Measurements from ENCODE around the gene SMOC2.

SMOC2 gene

DNA sequence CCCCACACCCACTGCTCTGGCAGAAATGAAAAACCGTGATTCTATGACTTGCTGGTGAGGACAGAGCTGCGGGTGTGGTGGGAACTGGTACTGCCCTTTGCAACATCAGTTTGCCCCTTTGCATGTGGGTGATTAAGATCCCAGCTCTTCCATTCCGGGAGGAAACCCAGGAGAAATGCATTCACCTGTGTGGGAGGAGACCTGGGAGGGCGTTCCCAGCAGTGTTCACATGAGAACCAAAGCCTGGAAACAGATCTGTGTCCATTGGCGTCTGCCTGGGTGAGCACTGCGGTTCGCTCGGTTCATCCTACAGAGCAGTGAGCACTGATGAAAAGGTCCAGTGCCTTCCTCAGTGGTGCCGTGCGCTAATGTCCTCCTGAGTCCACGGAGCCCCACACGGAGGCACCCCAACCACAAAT, 89.7 kb downstream of the SMOC2 start:
- ChIA-PET POLR2A (no interaction called here), CTCF (interaction anchor here (0.6 to 1.0 kb wide), 2 partner anchors 27 to 34 kb away, joined by 3 read pairs; no protein-coding TSS in a partner anchor)
- no peaks in the 10 kb centered on the region for H3K9me3 ChIP-seq (ENCODE audit: control insufficient read depth, insufficient read depth, low read depth, low read length)
- H3K36me3 ChIP-seq (ENCODE audit: control insufficient read depth in 2 of 2, insufficient read depth in 1 of 2, low read length in 2 of 2), result no peaks in the 10 kb centered on the region
- no peak overlapping the region for H3K27ac ChIP-seq (ENCODE audit: extremely low read depth, low read depth, low read length)
- 0 out of 2 replicates have a peak, but pooled peaks have one; percentile 6 for TF ChIP-seq EGR2 (tag by site-specific recombination; IDR thresholded peaks at IDR 0.05; ENCODE audit: low read depth)
- TF ChIP-seq, protein P1, sequence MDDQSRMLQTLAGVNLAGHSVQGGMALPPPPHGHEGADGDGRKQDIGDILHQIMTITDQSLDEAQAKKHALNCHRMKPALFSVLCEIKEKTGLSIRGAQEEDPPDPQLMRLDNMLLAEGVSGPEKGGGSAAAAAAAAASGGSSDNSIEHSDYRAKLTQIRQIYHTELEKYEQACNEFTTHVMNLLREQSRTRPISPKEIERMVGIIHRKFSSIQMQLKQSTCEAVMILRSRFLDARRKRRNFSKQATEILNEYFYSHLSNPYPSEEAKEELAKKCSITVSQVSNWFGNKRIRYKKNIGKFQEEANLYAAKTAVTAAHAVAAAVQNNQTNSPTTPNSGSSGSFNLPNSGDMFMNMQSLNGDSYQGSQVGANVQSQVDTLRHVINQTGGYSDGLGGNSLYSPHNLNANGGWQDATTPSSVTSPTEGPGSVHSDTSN (CRISPR knock-in tag; IDR thresholded peaks at IDR 0.05), result no peak
- no peaks in the 10 kb centered on the region for H3K4me1 ChIP-seq (ENCODE audit: control insufficient read depth, insufficient read depth, low read length)
- no peak overlapping the region for H3K4me3 ChIP-seq (ENCODE audit: low read depth, low read length)

- ChIA-PET POLR2A (no interaction called here), CTCF (no interaction called here)
Observed at GRCh38 chr6:168532070-168532469, 91.1 kb downstream of the SMOC2 start.

DNA sequence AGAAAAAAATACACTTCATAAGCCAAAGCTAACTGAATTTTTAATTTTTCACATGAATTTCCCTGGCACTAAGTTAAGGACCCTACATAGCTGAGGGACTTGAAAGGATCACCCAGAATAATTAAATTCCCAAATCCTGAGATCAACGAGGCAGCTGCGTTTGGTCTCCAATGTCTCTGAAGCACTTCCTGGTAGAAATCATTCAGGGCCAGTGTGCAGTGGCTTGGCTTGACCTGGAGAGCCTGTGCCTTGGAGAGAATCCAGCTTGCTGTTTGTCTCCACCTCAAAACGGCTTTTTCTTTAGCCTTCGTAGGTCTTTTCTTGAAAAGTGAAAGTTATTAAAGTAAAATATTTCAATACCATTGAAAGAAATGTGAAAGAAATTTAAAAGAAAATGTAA, 92.4 kb downstream of the SMOC2 start:
- no peak for TF ChIP-seq ZNF561 (tag by site-specific recombination; IDR thresholded peaks at IDR 0.05; ENCODE audit: borderline replicate concordance)
- TF ChIP-seq ZNF362 (tag by site-specific recombination; IDR thresholded peaks at IDR 0.05), result no peak
- no peak for TF ChIP-seq ZNF48 (tag by site-specific recombination; IDR thresholded peaks at IDR 0.05)
- no peak for TF ChIP-seq ZNF629 (tag by site-specific recombination; IDR thresholded peaks at IDR 0.05)
- TF ChIP-seq ZNF148 (tag by site-specific recombination; IDR thresholded peaks at IDR 0.05; ENCODE audit: borderline replicate concordance), result no peak
- no peak for TF ChIP-seq ZNF639 (tag by site-specific recombination; IDR thresholded peaks at IDR 0.05)
- Histone ChIP-seq H3K36me3 (ENCODE audit: control insufficient read depth in 2 of 2, insufficient read depth in 1 of 2, low read length in 2 of 2) (no peaks in the 10 kb centered on the region), H3K9me3 (ENCODE audit: control insufficient read depth, insufficient read depth, low read depth, low read length) (no peaks in the 10 kb centered on the region), H3K27ac (ENCODE audit: extremely low read depth, low read depth, low read length) (no peak overlapping the region), H3K4me3 (ENCODE audit: low read depth, low read length) (no peak overlapping the region), H3K4me1 (ENCODE audit: control insufficient read depth, insufficient read depth, low read length) (no peaks in the 10 kb centered on the region)
- ChIA-PET POLR2A (interaction anchor here (1.1 kb wide), 1 partner anchor 42 kb away, joined by 3 read pairs; no protein-coding TSS in a partner anchor), CTCF (interaction anchor here (0.7 to 1.0 kb wide), 2 partner anchors 29 to 163 kb away, joined by 3 read pairs; no protein-coding TSS in a partner anchor)

More at GRCh38 chr6:168532070-168532469, 91.1 kb downstream of the SMOC2 start:
- Histone ChIP-seq H3K27ac (ENCODE audit: extremely low read depth, low read depth, low read length) (no peak overlapping the region), H3K9me3 (ENCODE audit: control insufficient read depth, insufficient read depth, low read depth, low read length) (no peaks in the 10 kb centered on the region), H3K4me1 (ENCODE audit: control insufficient read depth, insufficient read depth, low read length) (no peaks in the 10 kb centered on the region), H3K36me3 (ENCODE audit: control insufficient read depth in 2 of 2, insufficient read depth in 1 of 2, low read length in 2 of 2) (no peaks in the 10 kb centered on the region), H3K4me3 (ENCODE audit: low read depth, low read length) (no peak overlapping the region)
- no peak for TF ChIP-seq ZNF202 (tag by site-specific recombination; IDR thresholded peaks at IDR 0.05; ENCODE audit: borderline replicate concordance)
- TF ChIP-seq, protein P2, sequence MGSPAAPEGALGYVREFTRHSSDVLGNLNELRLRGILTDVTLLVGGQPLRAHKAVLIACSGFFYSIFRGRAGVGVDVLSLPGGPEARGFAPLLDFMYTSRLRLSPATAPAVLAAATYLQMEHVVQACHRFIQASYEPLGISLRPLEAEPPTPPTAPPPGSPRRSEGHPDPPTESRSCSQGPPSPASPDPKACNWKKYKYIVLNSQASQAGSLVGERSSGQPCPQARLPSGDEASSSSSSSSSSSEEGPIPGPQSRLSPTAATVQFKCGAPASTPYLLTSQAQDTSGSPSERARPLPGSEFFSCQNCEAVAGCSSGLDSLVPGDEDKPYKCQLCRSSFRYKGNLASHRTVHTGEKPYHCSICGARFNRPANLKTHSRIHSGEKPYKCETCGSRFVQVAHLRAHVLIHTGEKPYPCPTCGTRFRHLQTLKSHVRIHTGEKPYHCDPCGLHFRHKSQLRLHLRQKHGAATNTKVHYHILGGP (tag by site-specific recombination; IDR thresholded peaks at IDR 0.05), result no peak
- no peak for TF ChIP-seq ZFHX2 (tag by site-specific recombination; conservative IDR thresholded peaks at IDR 0.05)
- no peak for TF ChIP-seq ZNF132 (tag by site-specific recombination; IDR thresholded peaks at IDR 0.05; ENCODE audit: borderline replicate concordance)
- no peak for TF ChIP-seq ZNF302 (tag by site-specific recombination; IDR thresholded peaks at IDR 0.05; ENCODE audit: low read depth)
- TF ChIP-seq ZNF239 (tag by site-specific recombination; IDR thresholded peaks at IDR 0.05), result no peak
- TF ChIP-seq, protein P3, sequence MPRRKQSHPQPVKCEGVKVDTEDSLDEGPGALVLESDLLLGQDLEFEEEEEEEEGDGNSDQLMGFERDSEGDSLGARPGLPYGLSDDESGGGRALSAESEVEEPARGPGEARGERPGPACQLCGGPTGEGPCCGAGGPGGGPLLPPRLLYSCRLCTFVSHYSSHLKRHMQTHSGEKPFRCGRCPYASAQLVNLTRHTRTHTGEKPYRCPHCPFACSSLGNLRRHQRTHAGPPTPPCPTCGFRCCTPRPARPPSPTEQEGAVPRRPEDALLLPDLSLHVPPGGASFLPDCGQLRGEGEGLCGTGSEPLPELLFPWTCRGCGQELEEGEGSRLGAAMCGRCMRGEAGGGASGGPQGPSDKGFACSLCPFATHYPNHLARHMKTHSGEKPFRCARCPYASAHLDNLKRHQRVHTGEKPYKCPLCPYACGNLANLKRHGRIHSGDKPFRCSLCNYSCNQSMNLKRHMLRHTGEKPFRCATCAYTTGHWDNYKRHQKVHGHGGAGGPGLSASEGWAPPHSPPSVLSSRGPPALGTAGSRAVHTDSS (tag by site-specific recombination; IDR thresholded peaks at IDR 0.05), result no peak
- no peak for TF ChIP-seq KLF8 (tag by site-specific recombination; IDR thresholded peaks at IDR 0.05)

All from HEK293 (cell line).